Globus pallidus (tissue), 1 donor: ENCODE results near the gene AOPEP.

Source experiments
- DNase-seq: peaks from one replicate; pipeline ENCODE4 v3.0.0-alpha.2; 2015; ENCODE audit warnings: low spot score

AOPEP gene

GRCh38 chr9:95098391-95098921 lies 372.0 kb downstream of the AOPEP start:
- no peak for DNase-seq

GRCh38 chr9:95099321-95100070 lies 373.0 kb downstream of the AOPEP start:
- DNase-seq: no peak

DNA sequence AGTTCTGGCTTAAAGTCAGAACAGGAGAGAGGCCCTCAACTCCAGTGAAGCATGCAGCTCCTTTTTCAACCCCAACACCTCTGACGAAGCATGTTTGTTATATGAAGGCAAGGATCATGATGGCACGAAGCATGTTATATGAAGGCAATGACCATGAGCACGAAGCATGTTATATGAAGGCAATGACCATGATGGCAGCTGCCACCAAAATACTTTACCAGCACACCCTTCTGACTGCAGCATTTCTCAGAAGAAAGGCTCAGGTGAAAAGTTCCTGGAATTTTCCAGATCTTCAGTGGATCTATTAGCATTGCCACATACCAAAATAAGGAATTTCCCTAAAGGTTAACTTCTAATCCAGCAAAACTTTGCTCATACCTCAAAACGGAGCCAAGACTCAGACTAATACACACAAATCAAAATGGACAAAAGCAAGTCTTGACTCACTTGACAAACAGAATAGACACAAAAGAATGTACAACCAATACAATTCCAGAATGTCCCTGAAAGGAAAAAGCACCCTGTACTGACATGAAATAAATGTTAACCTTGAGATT lies 373.6 kb downstream of the AOPEP start:
- no peak for DNase-seq

DNA sequence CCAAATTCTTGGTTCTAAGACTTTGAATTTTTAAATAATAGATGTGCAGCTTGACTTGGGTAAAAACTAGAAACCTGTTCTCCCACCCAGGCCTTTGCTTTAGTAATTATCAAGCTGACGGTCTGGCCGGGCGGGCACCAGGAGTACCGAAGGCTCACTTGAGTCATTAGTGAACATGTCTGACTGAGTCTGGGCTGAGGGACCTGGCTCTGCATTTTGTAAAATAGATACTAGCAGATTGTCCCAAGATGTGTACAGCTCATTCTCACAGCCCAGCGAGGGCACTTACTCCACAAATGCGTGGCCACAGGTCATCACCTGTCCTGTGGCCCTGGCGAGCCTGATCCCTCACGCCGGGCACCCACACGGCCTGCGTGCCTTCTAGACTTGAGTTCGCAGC lies 374.8 kb downstream of the AOPEP start:
- no peak for DNase-seq

GRCh38 chr9:95102001-95102433 lies 375.5 kb downstream of the AOPEP start:
- DNase-seq: peak; percentile 94

- no peak for DNase-seq
These were observed 376.1 kb downstream of the AOPEP start for GRCh38 chr9:95102572-95102971.

- no peak for DNase-seq
These were observed 376.8 kb downstream of the AOPEP start for GRCh38 chr9:95103281-95103771.

DNA sequence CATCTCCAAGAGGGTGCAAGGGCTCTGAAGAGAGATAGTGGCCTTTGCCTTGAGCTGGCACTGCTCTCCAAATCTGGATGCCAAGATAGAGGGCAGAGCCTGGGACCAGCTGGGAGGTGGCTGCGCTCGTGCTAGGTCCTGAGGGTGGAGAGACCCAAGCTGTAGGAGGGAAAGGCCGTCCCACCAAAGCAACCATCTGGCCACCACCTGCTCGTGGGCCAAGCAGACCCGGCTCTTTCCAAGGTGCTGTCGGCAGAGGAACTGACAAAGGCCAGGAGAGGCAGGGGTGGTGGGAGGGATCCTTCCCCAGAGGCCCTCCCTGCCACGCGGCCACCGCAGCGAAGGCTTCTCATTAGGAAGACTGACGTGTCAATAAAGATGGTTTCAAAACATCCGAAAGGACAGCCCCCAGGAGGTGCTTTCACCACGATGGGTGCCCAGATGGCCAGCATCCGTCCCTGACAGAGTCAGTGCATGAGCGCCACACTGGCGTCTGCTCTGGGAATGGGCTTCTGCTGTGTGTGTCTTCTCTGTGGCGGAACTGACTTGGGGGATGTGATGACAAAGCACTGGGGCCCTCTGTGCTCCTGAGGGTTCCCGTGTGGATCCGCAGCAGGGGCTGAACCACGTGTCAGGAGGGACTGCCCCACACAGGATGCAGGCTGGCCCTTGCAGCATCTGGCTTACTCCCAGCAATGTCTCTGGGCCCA lies 377.5 kb downstream of the AOPEP start:
- no peak for DNase-seq

- no peak for DNase-seq
These were observed 378.1 kb downstream of the AOPEP start for GRCh38 chr9:95104581-95104960.

DNA sequence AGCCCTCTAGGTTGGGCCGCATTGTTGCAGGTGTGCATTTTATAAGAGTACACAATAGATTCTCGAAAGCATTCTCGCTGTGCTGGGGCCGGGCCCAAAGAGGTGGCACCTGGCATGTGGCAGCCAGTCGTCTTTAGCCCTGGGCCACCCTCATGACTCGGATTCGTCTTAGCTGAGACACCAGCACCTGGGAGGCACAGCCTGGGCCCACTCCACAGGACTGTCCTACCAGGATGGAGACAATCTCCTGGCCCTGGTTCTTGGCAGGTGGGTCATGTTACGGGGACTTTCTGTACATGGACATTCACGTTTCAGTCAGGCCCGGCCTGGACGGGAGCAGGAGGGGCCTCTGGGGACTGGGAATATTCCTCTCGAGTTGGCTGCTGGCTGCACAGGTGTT lies 378.5 kb downstream of the AOPEP start:
- DNase-seq: no peak

DNA sequence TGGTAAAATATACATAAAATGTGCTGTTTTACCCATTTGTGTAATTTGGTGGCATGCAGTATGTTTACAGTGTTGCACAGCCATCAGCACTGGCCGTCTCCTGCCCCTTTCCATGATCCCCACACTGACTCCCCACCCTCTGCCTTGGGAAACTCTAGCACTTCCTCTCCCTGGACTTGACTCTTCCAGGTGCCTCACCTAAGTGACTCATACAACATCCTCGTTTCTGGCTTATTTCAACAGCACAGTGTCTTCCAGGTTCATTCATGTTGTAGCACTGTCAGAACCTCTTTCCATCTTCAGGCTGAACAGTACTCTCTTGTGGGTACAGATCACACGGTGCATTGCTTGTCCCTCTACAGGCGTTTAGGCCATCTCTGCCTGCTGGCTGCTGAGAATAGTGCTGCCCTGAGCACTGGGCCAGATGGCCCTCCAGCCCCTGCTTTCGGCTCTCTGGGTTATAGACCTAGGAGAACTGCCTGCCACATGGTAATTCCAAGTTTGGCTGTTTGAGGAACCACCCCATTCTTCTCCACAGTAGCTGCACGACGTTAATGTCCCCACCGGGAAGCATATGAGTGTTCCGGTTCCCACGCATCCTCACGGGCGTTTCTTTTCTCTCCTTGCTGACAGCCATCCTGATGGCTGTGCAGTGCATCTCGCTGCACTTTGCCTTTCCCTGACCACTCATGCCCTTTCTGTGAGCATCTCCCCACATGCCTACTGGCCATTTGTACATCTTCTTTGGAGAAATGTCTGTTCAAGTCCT lies 379.2 kb downstream of the AOPEP start:
- no peak for DNase-seq

- no peak for DNase-seq
These were observed 380.7 kb downstream of the AOPEP start for GRCh38 chr9:95107001-95107749.

DNA sequence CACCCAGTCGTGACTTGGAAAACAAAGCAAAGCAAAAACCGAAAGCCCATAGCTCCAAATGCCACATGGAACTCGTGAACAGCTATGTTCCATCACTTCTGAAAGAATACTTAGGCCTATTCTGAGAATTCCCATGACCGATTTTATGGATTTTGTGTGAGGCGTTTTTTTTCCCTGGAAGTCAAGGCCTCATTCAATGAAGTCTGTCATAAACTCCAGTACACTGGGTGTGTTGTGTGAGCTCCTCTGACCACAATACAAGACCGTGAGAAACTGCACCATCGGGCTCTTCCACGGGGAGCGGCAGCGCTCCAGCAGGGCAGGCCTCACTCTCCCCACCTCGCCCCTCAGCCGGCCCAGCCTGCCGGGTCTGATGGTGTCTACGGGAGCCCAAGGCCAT lies 381.5 kb downstream of the AOPEP start:
- DNase-seq: peak; percentile 73

GRCh38 chr9:95108777-95109176 lies 382.3 kb downstream of the AOPEP start:
- DNase-seq: no peak

DNA sequence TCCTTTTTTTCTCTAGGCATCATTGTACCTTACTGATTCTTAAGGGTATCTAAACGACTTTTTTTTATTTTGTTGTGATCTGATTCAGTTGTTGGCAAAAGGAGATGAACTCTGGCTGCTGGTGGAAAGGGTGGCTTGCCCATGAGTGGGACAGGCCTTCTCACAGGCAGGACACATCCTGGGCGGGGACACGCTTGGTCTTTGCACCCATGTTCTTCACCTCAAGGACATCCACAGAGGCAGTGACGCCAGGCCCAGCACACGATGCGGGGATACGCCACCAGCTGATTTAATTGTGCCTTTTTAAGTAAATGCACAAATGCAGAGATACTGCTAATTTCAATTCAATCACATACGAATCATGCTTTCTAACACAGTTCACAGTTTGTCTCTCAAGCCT lies 383.0 kb downstream of the AOPEP start:
- no peak for DNase-seq

GRCh38 chr9:95110921-95111525 lies 384.5 kb downstream of the AOPEP start:
- DNase-seq: no peak

DNA sequence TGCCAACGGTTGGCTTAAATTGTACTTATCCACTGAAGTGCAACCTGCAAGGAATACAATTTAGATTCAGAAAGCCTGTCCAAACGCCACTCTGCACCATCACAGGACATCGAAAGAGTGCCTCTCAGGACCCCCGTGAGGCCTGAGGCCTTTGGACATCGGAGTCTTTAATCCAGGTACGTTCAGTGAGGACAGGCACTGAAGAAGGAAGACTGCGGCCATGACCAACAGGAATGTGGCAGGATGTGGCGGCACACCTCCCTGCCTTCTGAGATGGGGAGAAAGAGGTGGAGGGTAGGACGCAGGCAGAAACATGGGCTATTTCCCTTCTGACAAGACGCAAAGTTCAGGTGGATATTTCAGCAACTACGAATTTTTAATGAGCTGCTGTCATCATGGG lies 385.2 kb downstream of the AOPEP start:
- no peak for DNase-seq

- no peak for DNase-seq
These were observed 386.2 kb downstream of the AOPEP start for GRCh38 chr9:95112436-95113280.

DNA sequence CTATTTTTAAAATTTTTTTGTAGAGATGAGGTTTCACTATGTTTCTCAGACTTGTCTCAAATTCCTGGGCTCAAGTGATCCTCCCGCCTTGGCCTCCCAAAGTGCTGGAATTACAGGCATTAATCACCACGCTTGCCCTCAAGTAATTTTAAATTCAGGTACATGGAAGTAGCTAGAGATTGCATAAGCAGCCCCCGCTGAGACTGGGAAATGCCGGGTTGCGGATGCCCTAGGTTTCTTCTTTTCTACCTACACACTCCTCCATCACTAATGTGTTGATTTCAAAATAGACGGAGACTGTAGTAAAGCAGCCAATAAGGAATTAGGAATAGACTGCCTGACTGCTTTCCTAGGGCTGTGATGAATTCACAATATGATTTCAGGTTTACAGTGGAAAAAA lies 388.6 kb downstream of the AOPEP start:
- DNase-seq: no peak
